Measurements from ENCODE around the gene PIWIL4.
A peak's percentile ranks its signal among the peaks of the same experiment; 100 is the strongest.

The PIWIL4 gene

GRCh38 chr11:94543695-94544645, 23.2 kb upstream of the PIWIL4 start, which contains the start of gene FUT4 (continued):
- TF ChIP-seq ZNF530 (tag by site-specific recombination; IDR thresholded peaks at IDR 0.05; ENCODE audit: low read depth): peak; percentile 57; the same call in 1 of the 2 replicates
- TF ChIP-seq ZNF623 (tag by site-specific recombination; IDR thresholded peaks at IDR 0.05): no peak
- TF ChIP-seq ZNF202 (tag by site-specific recombination; IDR thresholded peaks at IDR 0.05; ENCODE audit: borderline replicate concordance): no peak
- TF ChIP-seq KLF9 (tag by site-specific recombination; IDR thresholded peaks at IDR 0.05; ENCODE audit: low read depth): peak; percentile 80
- TF ChIP-seq BCL11A (tag by site-specific recombination; IDR thresholded peaks at IDR 0.05; ENCODE audit: low read depth): no peak
- peak; percentile 83 for TF ChIP-seq KLF16 (tag by site-specific recombination; IDR thresholded peaks at IDR 0.05)
- no peak for TF ChIP-seq ZBTB6 (tag by site-specific recombination; IDR thresholded peaks at IDR 0.05)
- TF ChIP-seq ZFP3 (tag by site-specific recombination; IDR thresholded peaks at IDR 0.05; ENCODE audit: low read depth): no peak
- no peak for TF ChIP-seq ZNF280D (tag by site-specific recombination; IDR thresholded peaks at IDR 0.05)
- no peak for TF ChIP-seq ZBTB1 (tag by site-specific recombination; IDR thresholded peaks at IDR 0.05)
- no peak for TF ChIP-seq ZNF48 (tag by site-specific recombination; IDR thresholded peaks at IDR 0.05)
- no peak for TF ChIP-seq ZNF416 (tag by site-specific recombination; IDR thresholded peaks at IDR 0.05)
- TF ChIP-seq PRDM1 (tag by site-specific recombination; IDR thresholded peaks at IDR 0.05): no peak
- TF ChIP-seq ZNF138 (tag by site-specific recombination; IDR thresholded peaks at IDR 0.05; ENCODE audit: borderline replicate concordance): no peak
- no peak for TF ChIP-seq ZNF701 (tag by site-specific recombination; IDR thresholded peaks at IDR 0.05)
- TF ChIP-seq ZXDB (tag by site-specific recombination; IDR thresholded peaks at IDR 0.05): peak; percentile 85
- no peak for TF ChIP-seq PRDM6 (tag by site-specific recombination; IDR thresholded peaks at IDR 0.05)
- TF ChIP-seq ZNF571 (tag by site-specific recombination; IDR thresholded peaks at IDR 0.05): no peak
- peak; percentile 94 for TF ChIP-seq ZNF501 (tag by site-specific recombination; IDR thresholded peaks at IDR 0.05)
- TF ChIP-seq TCF7L2 (IDR thresholded peaks at IDR 0.05; ENCODE audit: borderline replicate concordance, low read depth, low read length): no peak; the same call in 1 of the 2 replicates
- no peak for TF ChIP-seq ZNF560 (tag by site-specific recombination; IDR thresholded peaks at IDR 0.05; ENCODE audit: borderline replicate concordance)
- no peak for TF ChIP-seq ZNF112 (tag by site-specific recombination; IDR thresholded peaks at IDR 0.05)
- TF ChIP-seq GFI1B (tag by site-specific recombination; IDR thresholded peaks at IDR 0.05): no peak
- TF ChIP-seq ZNF514 (tag by site-specific recombination; IDR thresholded peaks at IDR 0.05): no peak
- peak; percentile 89 for TF ChIP-seq KLF7 (tag by site-specific recombination; IDR thresholded peaks at IDR 0.05; ENCODE audit: borderline replicate concordance)
- TF ChIP-seq MYNN (tag by site-specific recombination; IDR thresholded peaks at IDR 0.05; ENCODE audit: borderline replicate concordance): no peak
- no peak for TF ChIP-seq ZNF639 (tag by site-specific recombination; IDR thresholded peaks at IDR 0.05)
- TF ChIP-seq ZNF621 (tag by site-specific recombination; IDR thresholded peaks at IDR 0.05): no peak
- no peak for TF ChIP-seq ZNF768 (tag by site-specific recombination; IDR thresholded peaks at IDR 0.05)
